GM12892 (cell line): ENCODE results near the gene DENND1B.

Source experiments
- POLR2A ChIP-seq: IDR thresholded peaks from 2 replicates; pipeline ENCODE4 v1.6.1; 2011; ENCODE audit warnings: low read depth, low read length, control low read depth
- POLR2AphosphoS5 ChIP-seq: IDR thresholded peaks from 2 replicates; pipeline ENCODE4 v1.6.1; 2011; ENCODE audit warnings: low read depth, low read length, control low read depth
- TAF1 ChIP-seq: IDR thresholded peaks from 2 replicates; pipeline ENCODE4 v1.6.1; 2011; ENCODE audit warnings: low read depth, mild to moderate bottlenecking, control low read depth, low read length, borderline replicate concordance

- TF ChIP-seq POLR2AphosphoS5 (no peak), POLR2A (no peak), TAF1 (no peak)
These were observed 312.7 kb downstream of the DENND1B start for GRCh38 chr1:197462539-197462938.
